SK-N-SH (cell line): ENCODE results near the gene DDX41. TPM values are rescaled to one million over a fixed set of nuclear protein-coding genes. Genes with fewer than 3 reads are reported as not detected.

ENCODE experiments used
- CTCF ChIA-PET: fragments of 300-600, 350-600 bp; formaldehyde crosslinking; extraction: SDS; loops from one replicate; lab custom pipeline; 2021; lab: Yijun Ruan, JAX
- POLR2A ChIA-PET: fragments of 350-600 bp; sonication (Branson Sonifier 250); formaldehyde crosslinking; extraction: SDS; loops from one replicate; lab custom pipeline; 2020; ENCODE audit warnings: antibody characterized with exemption, inconsistent platforms; lab: Yijun Ruan, JAX
- DNase-seq: peaks from one replicate; pipeline ENCODE4 v3.0.0; 2012
- H2AFZ ChIP-seq: fragments of 200-600 bp; sonication (generic); 2 replicates; pipeline ENCODE4 v1.8.1; 2016; ENCODE audit warnings: antibody characterized with exemption, mild to moderate bottlenecking, low read depth
- H3F3A ChIP-seq: fragments of 200-600 bp; sonication (generic); replicated peaks from 2 replicates; pipeline ENCODE3; 2016; ENCODE audit warnings: antibody characterized with exemption, mild to moderate bottlenecking; ENCODE audit not compliant: insufficient read depth
- H3K27ac ChIP-seq, 2 experiments: fragments of 200-500 bp in 1 of 2; fragments of 200-600 bp in 1 of 2; sonication (Bioruptor generic) in 1 of 2; sonication (generic), shearing (Covaris generic) in 1 of 2; 2 replicates each; pipeline versions ENCODE4 v1.5.1 to v1.6.1; 2014 to 2016; ENCODE audit warnings: low read depth in 2 of 2, inconsistent platforms in 1 of 2, low read length in 1 of 2, mild to moderate bottlenecking in 1 of 2, mixed read lengths in 1 of 2
- H3K27me3 ChIP-seq: fragments of 200-600 bp; sonication (generic), shearing (Covaris generic); 2 replicates; pipeline ENCODE4 v1.6.1; 2016; ENCODE audit warnings: mixed run types; ENCODE audit not compliant: insufficient read depth
- H3K36me3 ChIP-seq, 2 experiments: fragments of 200-500 bp in 1 of 2; fragments of 200-600 bp in 1 of 2; sonication (Bioruptor generic) in 1 of 2; sonication (generic) in 1 of 2; replicated peaks in 1 of 2; 2 replicates each; pipeline versions ENCODE3 to v1.5.1; 2014 to 2016; ENCODE audit warnings: low read length in 1 of 2, mild to moderate bottlenecking in 1 of 2; ENCODE audit not compliant: insufficient read depth in 2 of 2, control insufficient read depth in 1 of 2
- H3K4me1 ChIP-seq, 2 experiments: fragments of 200-500 bp in 1 of 2; fragments of 200-600 bp in 1 of 2; sonication (Bioruptor generic) in 1 of 2; sonication (generic), shearing (Covaris generic) in 1 of 2; 2 replicates each; pipeline versions ENCODE4 v1.5.1 to v1.6.1; 2014 to 2016; ENCODE audit warnings: low read depth in 1 of 2, low read length in 1 of 2, mixed run types in 1 of 2; ENCODE audit not compliant: insufficient read depth in 2 of 2, control insufficient read depth in 1 of 2
- H3K4me2 ChIP-seq: fragments of 200-600 bp; sonication (generic), shearing (Covaris generic); 2 replicates; pipeline ENCODE4 v1.6.1; 2017; ENCODE audit warnings: mixed run types
- H3K4me3 ChIP-seq, 2 experiments: fragments of 200-500 bp in 1 of 2; fragments of 200-600 bp in 1 of 2; sonication (Bioruptor generic) in 1 of 2; sonication (generic), shearing (Covaris generic) in 1 of 2; 2 replicates each; pipeline versions ENCODE4 v1.5.1 to v1.8.1; 2014 to 2016; ENCODE audit warnings: low read depth in 2 of 2, inconsistent platforms in 1 of 2, low read length in 1 of 2, mild to moderate bottlenecking in 1 of 2, mixed read lengths in 1 of 2, moderate library complexity in 1 of 2
- H3K79me2 ChIP-seq: fragments of 200-600 bp; sonication (generic); 2 replicates; pipeline ENCODE4 v1.8.1; 2017; ENCODE audit warnings: mild to moderate bottlenecking; ENCODE audit not compliant: insufficient read depth
- H3K9ac ChIP-seq: fragments of 200-600 bp; sonication (generic); 2 replicates; pipeline ENCODE4 v1.6.1; 2017; ENCODE audit warnings: mixed run types
- H3K9me2 ChIP-seq: fragments of 200-600 bp; sonication (generic); 2 replicates; pipeline ENCODE4 v1.6.1; 2017; ENCODE audit warnings: mixed run types
- H3K9me3 ChIP-seq: fragments of 200-600 bp; sonication (generic); 2 replicates; pipeline ENCODE4 v1.6.1; 2017; ENCODE audit warnings: mixed run types, mild to moderate bottlenecking, moderate library complexity
- H4K20me1 ChIP-seq: fragments of 200-600 bp; sonication (generic); 2 replicates; pipeline ENCODE4 v1.6.1; 2017; ENCODE audit warnings: mild to moderate bottlenecking, mixed run types; ENCODE audit not compliant: insufficient read depth
- CHD2 ChIP-seq: fragments of 150-350 bp; IDR thresholded peaks from 2 replicates; pipeline ENCODE4 v1.6.1; 2018; ENCODE audit warnings: low read length; ENCODE audit not compliant: partially characterized antibody
- CTCF ChIP-seq: fragments of 200-600 bp; sonication (generic); IDR thresholded peaks from 2 replicates; pipeline ENCODE4 v1.6.1; 2017; ENCODE audit warnings: antibody characterized with exemption, mild to moderate bottlenecking, moderate library complexity
- ELF1 ChIP-seq: IDR thresholded peaks from 2 replicates; pipeline ENCODE4 v1.4.0; 2012
- EP300 ChIP-seq, 2 experiments: IDR thresholded peaks; 2 replicates each; pipeline versions ENCODE4 v1.4.0 to v1.6.1; 2012; ENCODE audit warnings: borderline replicate concordance in 1 of 2, low read depth in 1 of 2, low read length in 1 of 2
- EZH2phosphoT487 ChIP-seq: fragments of 200-600 bp; sonication (generic); IDR thresholded peaks from 2 replicates; pipeline ENCODE4 v1.6.1; 2017; ENCODE audit warnings: low read depth, mixed run types, mild to moderate bottlenecking, antibody characterized with exemption, moderate library complexity, borderline replicate concordance
- FOSL2 ChIP-seq: IDR thresholded peaks from 2 replicates; pipeline ENCODE4 v1.4.0; 2012; ENCODE audit warnings: low read depth, mild to moderate bottlenecking, moderate library complexity, borderline replicate concordance
- FOXJ3 ChIP-seq: sonication (generic); formaldehyde crosslinking; IDR thresholded peaks from 2 replicates; pipeline ENCODE4 v1.5.1; 2020; ENCODE audit warnings: mild to moderate bottlenecking, missing genetic modification reagents
- FOXM1 ChIP-seq: IDR thresholded peaks from 2 replicates; pipeline ENCODE4 v1.4.0; 2012; ENCODE audit warnings: low read depth, mild to moderate bottlenecking
- GABPA ChIP-seq: IDR thresholded peaks from 2 replicates; pipeline ENCODE4 v1.4.0; 2012; ENCODE audit warnings: low read depth, mild to moderate bottlenecking
- GATA2 ChIP-seq: sonication (generic); formaldehyde crosslinking; IDR thresholded peaks from 2 replicates; pipeline ENCODE4 v1.5.0; 2020; ENCODE audit warnings: mild to moderate bottlenecking, missing genetic modification reagents
- MAX ChIP-seq: IDR thresholded peaks from 2 replicates; pipeline ENCODE4 v1.4.0; 2012; ENCODE audit warnings: low read depth
- MXI1 ChIP-seq: IDR thresholded peaks from 2 replicates; pipeline ENCODE4 v1.6.1; 2012; ENCODE audit warnings: mild to moderate bottlenecking, low read depth, low read length, improper control_type of control experiment
- NFIC ChIP-seq: IDR thresholded peaks from 2 replicates; pipeline ENCODE4 v1.4.0; 2012; ENCODE audit warnings: borderline replicate concordance
- NRF1 ChIP-seq: IDR thresholded peaks from 2 replicates; pipeline ENCODE4 v1.6.1; 2012; ENCODE audit warnings: low read depth, mild to moderate bottlenecking, low read length
- PBX3 ChIP-seq: IDR thresholded peaks from 2 replicates; pipeline ENCODE4; 2012
- RAD21 ChIP-seq: IDR thresholded peaks from 2 replicates; pipeline ENCODE4 v1.6.1; 2012; ENCODE audit warnings: mild to moderate bottlenecking, low read length
- REST ChIP-seq: IDR thresholded peaks from 2 replicates; pipeline ENCODE4 v1.6.1; 2012; ENCODE audit warnings: mild to moderate bottlenecking, low read depth, low read length, moderate library complexity
- RFX5 ChIP-seq: IDR thresholded peaks from 2 replicates; pipeline ENCODE4 v1.6.1; 2012; ENCODE audit warnings: mild to moderate bottlenecking, improper control_type of control experiment, low read length
- RXRA ChIP-seq: IDR thresholded peaks from 2 replicates; pipeline ENCODE4 v1.4.0; 2012; ENCODE audit warnings: low read depth, mild to moderate bottlenecking, borderline replicate concordance
- TAF1 ChIP-seq: IDR thresholded peaks from 2 replicates; pipeline ENCODE4 v1.6.1; 2012; ENCODE audit warnings: low read depth, mild to moderate bottlenecking, low read length, moderate library complexity, borderline replicate concordance
- USF1 ChIP-seq: IDR thresholded peaks from 2 replicates; pipeline ENCODE4 v1.4.0; 2012; ENCODE audit warnings: low read depth, borderline replicate concordance
- WGBS: methylation state at CpG from one replicate; pipeline ENCODE4 v1.1.6; 2017; ENCODE audit warnings: low lambda C conversion rate; 5-methylcytosine and 5-hydroxymethylcytosine counted together
- polyA plus RNA-seq, 3 experiments: library from polyadenylated mRNA; depleted of rRNA; stranded (reverse); fragments of >200 nt; gene quantifications; 2 replicates each; pipeline ENCODE4 v1.2.3, GENCODE V29; 2012
- TF ChIP-seq, protein P1 (sequence below): fragments of 150-350 bp; IDR thresholded peaks from 2 replicates; pipeline ENCODE4 v1.6.1; 2017; ENCODE audit warnings: antibody characterized with exemption, low read length, low read depth, borderline replicate concordance

Gene DDX41
- polyA plus RNA-seq (2012; rRNA removed): 158 and 176 TPM in 2 replicates
- 77.5 and 107 TPM in 2 replicates for polyA plus RNA-seq (2012; cell fraction: cytosol; rRNA removed)
- 306 and 385 TPM in 2 replicates for polyA plus RNA-seq (2012; cell fraction: nucleus; rRNA removed)

- peak within 1 kb of the TSS; percentile 81 for H3K9ac ChIP-seq
- peaks cover 6 to 15% of the 10 kb centered on the region in 2 experiments; a peak in 2 of 4 replicates for H3K4me1 ChIP-seq
- CTCF ChIA-PET: interaction anchor here (0.8 to 8.8 kb wide), 5 partner anchors 9 to 207 kb away, joined by 3 to 80 read pairs (median 4); no protein-coding TSS in a partner anchor
- H3K9me2 ChIP-seq: no peaks in the 10 kb centered on the region
- under 1% methylated on average over 68 of the region's 96 CpGs for WGBS
- peaks cover 26 to 63% of the 10 kb centered on the region in 2 experiments for H3K36me3 ChIP-seq
- peak within 1 kb of the TSS; percentile 72 to 91 for H3K27ac ChIP-seq
- H3K4me2 ChIP-seq: peak within 1 kb of the TSS; percentile 98
- H2AFZ ChIP-seq: no peak within 1 kb of the TSS
- peak within 1 kb of the TSS; percentile 79 to 99 for H3K4me3 ChIP-seq
- no peaks in the 10 kb centered on the region for H3K27me3 ChIP-seq
- H3F3A ChIP-seq: peaks cover 10% of the 10 kb centered on the region
- peaks cover 40% of the 10 kb centered on the region for H3K79me2 ChIP-seq
- peak; percentile 98 for DNase-seq
- POLR2A ChIA-PET: interaction anchor here (1.6 to 2.2 kb wide), 2 partner anchors 20 to 21 kb away, joined by 4 to 7 read pairs; partner anchors contain the start of gene PDLIM7
- H4K20me1 ChIP-seq: no peaks in the 10 kb centered on the region
- no peaks in the 10 kb centered on the region for H3K9me3 ChIP-seq
- no peak for TF ChIP-seq RXRA
- peak; percentile 96 for TF ChIP-seq RFX5
- peak; percentile 88 for TF ChIP-seq MAX
- no peak for TF ChIP-seq USF1
- peak; percentile 52; the same call in 1 of the 2 replicates for TF ChIP-seq PBX3
- TF ChIP-seq EZH2phosphoT487: no peak
- TF ChIP-seq CTCF: 0 out of 2 replicates have a peak, but pooled peaks have one; percentile 20
- TF ChIP-seq RAD21: no peak
- TF ChIP-seq, protein P1, sequence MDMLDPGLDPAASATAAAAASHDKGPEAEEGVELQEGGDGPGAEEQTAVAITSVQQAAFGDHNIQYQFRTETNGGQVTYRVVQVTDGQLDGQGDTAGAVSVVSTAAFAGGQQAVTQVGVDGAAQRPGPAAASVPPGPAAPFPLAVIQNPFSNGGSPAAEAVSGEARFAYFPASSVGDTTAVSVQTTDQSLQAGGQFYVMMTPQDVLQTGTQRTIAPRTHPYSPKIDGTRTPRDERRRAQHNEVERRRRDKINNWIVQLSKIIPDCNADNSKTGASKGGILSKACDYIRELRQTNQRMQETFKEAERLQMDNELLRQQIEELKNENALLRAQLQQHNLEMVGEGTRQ: no peak
- peak; percentile 71 for TF ChIP-seq GABPA
- TF ChIP-seq GATA2 (CRISPR knock-in tag): peak; percentile 100
- TF ChIP-seq FOSL2: no peak
- TF ChIP-seq REST: peak; percentile 54; the same call in 1 of the 2 replicates
- peak; percentile 97 for TF ChIP-seq MXI1
- TF ChIP-seq NFIC: peak; percentile 49; the same call in 1 of the 2 replicates
- TF ChIP-seq EP300 (IDR thresholded peaks at IDR 0.05; ENCODE audit: borderline replicate concordance in 1 of 2, low read depth in 1 of 2, low read length in 1 of 2): no peak; a peak in 2 of 4 replicates
- peak; percentile 86 for TF ChIP-seq NRF1
- TF ChIP-seq FOXM1: no peak
- TF ChIP-seq TAF1: 0 out of 2 replicates have a peak, but pooled peaks have one; percentile 8
- TF ChIP-seq FOXJ3: 0 out of 2 replicates have a peak, but pooled peaks have one; percentile 50
- TF ChIP-seq ELF1: peak; percentile 84
- peak; percentile 96 for TF ChIP-seq CHD2
Observed at GRCh38 chr5:177516601-177517568, at the start of gene DDX41. Gene DDX41 (minus strand): TSS chr5:177516961. CDS start chr5:177516945, 16 bp downstream.
